GM12875 (cell line): ENCODE results near the gene SPG11.

Experiments
- H3K4me3 ChIP-seq: one replicate; pipeline ENCODE4 v1.5.1; 2011; ENCODE audit warnings: low read depth, low read length, control low read depth
- TF ChIP-seq, protein P1 (sequence below): IDR thresholded peaks from 2 replicates; pipeline ENCODE4 v1.5.1; 2011; ENCODE audit warnings: low read depth, mild to moderate bottlenecking, control low read depth, inconsistent platforms, low read length, moderate library complexity, borderline replicate concordance; ENCODE audit not compliant: insufficient read depth

Gene SPG11, protein sequence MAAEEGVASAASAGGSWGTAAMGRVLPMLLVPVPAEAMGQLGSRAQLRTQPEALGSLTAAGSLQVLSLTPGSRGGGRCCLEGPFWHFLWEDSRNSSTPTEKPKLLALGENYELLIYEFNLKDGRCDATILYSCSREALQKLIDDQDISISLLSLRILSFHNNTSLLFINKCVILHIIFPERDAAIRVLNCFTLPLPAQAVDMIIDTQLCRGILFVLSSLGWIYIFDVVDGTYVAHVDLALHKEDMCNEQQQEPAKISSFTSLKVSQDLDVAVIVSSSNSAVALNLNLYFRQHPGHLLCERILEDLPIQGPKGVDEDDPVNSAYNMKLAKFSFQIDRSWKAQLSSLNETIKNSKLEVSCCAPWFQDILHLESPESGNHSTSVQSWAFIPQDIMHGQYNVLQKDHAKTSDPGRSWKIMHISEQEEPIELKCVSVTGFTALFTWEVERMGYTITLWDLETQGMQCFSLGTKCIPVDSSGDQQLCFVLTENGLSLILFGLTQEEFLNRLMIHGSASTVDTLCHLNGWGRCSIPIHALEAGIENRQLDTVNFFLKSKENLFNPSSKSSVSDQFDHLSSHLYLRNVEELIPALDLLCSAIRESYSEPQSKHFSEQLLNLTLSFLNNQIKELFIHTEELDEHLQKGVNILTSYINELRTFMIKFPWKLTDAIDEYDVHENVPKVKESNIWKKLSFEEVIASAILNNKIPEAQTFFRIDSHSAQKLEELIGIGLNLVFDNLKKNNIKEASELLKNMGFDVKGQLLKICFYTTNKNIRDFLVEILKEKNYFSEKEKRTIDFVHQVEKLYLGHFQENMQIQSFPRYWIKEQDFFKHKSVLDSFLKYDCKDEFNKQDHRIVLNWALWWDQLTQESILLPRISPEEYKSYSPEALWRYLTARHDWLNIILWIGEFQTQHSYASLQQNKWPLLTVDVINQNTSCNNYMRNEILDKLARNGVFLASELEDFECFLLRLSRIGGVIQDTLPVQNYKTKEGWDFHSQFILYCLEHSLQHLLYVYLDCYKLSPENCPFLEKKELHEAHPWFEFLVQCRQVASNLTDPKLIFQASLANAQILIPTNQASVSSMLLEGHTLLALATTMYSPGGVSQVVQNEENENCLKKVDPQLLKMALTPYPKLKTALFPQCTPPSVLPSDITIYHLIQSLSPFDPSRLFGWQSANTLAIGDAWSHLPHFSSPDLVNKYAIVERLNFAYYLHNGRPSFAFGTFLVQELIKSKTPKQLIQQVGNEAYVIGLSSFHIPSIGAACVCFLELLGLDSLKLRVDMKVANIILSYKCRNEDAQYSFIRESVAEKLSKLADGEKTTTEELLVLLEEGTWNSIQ (N-terminal part only)

DNA sequence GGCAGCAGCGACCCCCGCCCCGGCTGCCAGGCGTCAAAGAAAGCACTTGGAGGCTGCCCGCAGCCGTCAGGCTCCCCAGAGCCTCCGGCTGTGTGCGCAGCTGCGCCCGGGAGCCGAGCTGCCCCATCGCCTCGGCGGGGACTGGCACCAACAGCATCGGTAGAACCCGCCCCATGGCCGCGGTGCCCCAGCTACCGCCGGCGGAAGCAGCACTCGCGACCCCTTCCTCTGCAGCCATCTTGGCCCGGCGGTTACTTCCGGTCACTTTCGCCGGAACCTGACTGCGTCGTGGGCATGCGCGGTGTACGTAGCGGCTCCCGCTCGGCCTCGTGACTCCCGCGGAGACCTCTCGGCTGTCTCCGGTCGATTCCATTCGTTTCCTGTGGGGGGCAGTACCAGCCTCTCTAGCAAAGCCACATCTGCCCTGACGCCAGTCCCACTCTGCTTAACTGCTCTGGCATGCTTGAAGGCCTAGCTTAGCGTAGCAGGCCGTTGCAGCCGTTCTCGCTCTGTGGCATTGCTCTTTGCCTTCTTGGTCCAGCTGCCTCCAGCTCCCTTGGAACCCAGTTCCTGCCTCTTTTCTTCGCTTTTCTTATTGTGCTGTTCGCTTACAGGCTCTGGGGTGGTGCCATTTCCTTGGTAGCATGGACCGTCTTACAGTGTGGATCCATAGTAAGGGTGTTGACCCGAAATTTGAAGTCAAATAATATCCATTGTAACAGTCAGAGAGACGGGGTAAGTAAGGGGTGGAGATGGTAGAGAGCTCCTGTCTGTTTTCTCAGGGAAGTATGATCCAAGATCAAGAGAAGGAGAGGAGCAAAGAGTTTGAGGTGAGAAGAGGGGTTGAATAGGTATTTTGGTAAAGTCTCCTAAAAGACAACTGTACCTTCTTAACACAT lies at the start of gene SPG11:
Gene SPG11, minus strand, starts transcription at position 253 of the 899 bp plus-strand sequence. Its CDS starts 15 bp downstream, at position 238.
- TF ChIP-seq, protein P1, sequence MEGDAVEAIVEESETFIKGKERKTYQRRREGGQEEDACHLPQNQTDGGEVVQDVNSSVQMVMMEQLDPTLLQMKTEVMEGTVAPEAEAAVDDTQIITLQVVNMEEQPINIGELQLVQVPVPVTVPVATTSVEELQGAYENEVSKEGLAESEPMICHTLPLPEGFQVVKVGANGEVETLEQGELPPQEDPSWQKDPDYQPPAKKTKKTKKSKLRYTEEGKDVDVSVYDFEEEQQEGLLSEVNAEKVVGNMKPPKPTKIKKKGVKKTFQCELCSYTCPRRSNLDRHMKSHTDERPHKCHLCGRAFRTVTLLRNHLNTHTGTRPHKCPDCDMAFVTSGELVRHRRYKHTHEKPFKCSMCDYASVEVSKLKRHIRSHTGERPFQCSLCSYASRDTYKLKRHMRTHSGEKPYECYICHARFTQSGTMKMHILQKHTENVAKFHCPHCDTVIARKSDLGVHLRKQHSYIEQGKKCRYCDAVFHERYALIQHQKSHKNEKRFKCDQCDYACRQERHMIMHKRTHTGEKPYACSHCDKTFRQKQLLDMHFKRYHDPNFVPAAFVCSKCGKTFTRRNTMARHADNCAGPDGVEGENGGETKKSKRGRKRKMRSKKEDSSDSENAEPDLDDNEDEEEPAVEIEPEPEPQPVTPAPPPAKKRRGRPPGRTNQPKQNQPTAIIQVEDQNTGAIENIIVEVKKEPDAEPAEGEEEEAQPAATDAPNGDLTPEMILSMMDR, result peak; percentile 88
- H3K4me3 ChIP-seq, result peak within 1 kb of the TSS; percentile 99

DNA sequence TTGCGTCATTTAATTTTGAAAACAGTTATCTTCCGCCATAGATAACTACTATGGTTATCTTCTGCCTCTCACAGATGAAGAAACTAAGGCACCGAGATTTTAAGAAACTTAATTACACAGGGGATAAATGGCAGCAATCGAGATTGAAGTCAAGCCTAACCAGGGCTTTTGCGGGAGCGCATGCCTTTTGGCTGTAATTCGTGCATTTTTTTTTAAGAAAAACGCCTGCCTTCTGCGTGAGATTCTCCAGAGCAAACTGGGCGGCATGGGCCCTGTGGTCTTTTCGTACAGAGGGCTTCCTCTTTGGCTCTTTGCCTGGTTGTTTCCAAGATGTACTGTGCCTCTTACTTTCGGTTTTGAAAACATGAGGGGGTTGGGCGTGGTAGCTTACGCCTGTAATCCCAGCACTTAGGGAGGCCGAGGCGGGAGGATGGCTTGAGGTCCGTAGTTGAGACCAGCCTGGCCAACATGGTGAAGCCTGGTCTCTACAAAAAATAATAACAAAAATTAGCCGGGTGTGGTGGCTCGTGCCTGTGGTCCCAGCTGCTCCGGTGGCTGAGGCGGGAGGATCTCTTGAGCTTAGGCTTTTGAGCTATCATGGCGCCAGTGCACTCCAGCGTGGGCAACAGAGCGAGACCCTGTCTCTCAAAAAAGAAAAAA lies 49.0 kb upstream of the SPG11 start:
- peak overlapping the region; percentile 99 for H3K4me3 ChIP-seq
- TF ChIP-seq, protein P1, result no peak

DNA sequence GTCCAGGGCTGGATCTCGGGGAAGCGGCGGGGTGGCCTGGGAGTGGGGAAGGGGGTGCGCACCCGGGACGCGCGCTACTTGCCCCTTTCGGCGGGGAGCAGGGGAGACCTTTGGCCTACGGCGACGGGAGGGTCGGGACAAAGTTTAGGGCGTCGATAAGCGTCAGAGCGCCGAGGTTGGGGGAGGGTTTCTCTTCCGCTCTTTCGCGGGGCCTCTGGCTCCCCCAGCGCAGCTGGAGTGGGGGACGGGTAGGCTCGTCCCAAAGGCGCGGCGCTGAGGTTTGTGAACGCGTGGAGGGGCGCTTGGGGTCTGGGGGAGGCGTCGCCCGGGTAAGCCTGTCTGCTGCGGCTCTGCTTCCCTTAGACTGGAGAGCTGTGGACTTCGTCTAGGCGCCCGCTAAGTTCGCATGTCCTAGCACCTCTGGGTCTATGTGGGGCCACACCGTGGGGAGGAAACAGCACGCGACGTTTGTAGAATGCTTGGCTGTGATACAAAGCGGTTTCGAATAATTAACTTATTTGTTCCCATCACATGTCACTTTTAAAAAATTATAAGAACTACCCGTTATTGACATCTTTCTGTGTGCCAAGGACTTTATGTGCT lies 48.4 kb upstream of the SPG11 start:
- peak overlapping the region; percentile 99 for H3K4me3 ChIP-seq
- TF ChIP-seq, protein P1, result no peak

DNA sequence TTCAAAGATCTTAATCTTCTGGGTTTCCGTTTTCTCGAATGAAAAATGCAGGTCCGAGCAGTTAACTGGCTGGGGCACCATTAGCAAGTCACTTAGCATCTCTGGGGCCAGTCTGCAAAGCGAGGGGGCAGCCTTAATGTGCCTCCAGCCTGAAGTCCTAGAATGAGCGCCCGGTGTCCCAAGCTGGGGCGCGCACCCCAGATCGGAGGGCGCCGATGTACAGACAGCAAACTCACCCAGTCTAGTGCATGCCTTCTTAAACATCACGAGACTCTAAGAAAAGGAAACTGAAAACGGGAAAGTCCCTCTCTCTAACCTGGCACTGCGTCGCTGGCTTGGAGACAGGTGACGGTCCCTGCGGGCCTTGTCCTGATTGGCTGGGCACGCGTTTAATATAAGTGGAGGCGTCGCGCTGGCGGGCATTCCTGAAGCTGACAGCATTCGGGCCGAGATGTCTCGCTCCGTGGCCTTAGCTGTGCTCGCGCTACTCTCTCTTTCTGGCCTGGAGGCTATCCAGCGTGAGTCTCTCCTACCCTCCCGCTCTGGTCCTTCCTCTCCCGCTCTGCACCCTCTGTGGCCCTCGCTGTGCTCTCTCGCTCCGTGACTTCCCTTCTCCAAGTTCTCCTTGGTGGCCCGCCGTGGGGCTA lies 47.8 kb upstream of the SPG11 start, which contains the start of the genes B2M and PATL2:
Gene B2M, plus strand, starts transcription at position 422 of the 647 bp plus-strand sequence. Its CDS starts 30 bp downstream, at position 452.
Gene PATL2, minus strand, starts transcription at position 228 of the 647 bp plus-strand sequence. CDS start 34,833 bp downstream, outside the sequence.
- TF ChIP-seq, protein P1, result no peak
- H3K4me3 ChIP-seq, result peak within 1 kb of the TSS; percentile 99

DNA sequence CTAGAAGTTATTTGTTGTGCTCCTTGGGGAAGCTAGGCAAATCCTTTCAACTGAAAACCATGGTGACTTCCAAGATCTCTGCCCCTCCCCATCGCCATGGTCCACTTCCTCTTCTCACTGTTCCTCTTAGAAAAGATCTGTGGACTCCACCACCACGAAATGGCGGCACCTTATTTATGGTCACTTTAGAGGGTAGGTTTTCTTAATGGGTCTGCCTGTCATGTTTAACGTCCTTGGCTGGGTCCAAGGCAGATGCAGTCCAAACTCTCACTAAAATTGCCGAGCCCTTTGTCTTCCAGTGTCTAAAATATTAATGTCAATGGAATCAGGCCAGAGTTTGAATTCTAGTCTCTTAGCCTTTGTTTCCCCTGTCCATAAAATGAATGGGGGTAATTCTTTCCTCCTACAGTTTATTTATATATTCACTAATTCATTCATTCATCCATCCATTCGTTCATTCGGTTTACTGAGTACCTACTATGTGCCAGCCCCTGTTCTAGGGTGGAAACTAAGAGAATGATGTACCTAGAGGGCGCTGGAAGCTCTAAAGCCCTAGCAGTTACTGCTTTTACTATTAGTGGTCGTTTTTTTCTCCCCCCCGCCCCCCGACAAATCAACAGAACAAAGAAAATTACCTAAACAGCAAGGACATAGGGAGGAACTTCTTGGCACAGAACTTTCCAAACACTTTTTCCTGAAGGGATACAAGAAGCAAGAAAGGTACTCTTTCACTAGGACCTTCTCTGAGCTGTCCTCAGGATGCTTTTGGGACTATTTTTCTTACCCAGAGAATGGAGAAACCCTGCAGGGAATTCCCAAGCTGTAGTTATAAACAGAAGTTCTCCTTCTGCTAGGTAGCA lies 47.0 kb upstream of the SPG11 start:
- TF ChIP-seq, protein P1, result peak; percentile 43; the same call in 1 of the 2 replicates

More for the DNA sequence above, 47.0 kb upstream of the SPG11 start:
- H3K4me3 ChIP-seq, result peak overlapping the region; percentile 99
